Measurements from ENCODE around the gene GPS1. TPM values are rescaled to one million over a fixed set of nuclear protein-coding genes. Genes with fewer than 3 reads are reported as not detected.

Gene GPS1
- total RNA-seq, 1 donor from 2014 or later: 71.5 TPM

GRCh38 chr17:82097184-82097918, 45.7 kb downstream of the GPS1 start:
- Histone ChIP-seq H3K4me3 (peak overlapping the region; percentile 80), H3K9me3 (no peaks in the 10 kb centered on the region), H3K4me1 (peaks cover 46% of the 10 kb centered on the region), H3K27me3 (ENCODE audit: low read depth) (no peaks in the 10 kb centered on the region), H3K27ac (peak overlapping the region; percentile 96), H3K36me3 (peaks cover 41% of the 10 kb centered on the region)
- TF ChIP-seq, protein P1, sequence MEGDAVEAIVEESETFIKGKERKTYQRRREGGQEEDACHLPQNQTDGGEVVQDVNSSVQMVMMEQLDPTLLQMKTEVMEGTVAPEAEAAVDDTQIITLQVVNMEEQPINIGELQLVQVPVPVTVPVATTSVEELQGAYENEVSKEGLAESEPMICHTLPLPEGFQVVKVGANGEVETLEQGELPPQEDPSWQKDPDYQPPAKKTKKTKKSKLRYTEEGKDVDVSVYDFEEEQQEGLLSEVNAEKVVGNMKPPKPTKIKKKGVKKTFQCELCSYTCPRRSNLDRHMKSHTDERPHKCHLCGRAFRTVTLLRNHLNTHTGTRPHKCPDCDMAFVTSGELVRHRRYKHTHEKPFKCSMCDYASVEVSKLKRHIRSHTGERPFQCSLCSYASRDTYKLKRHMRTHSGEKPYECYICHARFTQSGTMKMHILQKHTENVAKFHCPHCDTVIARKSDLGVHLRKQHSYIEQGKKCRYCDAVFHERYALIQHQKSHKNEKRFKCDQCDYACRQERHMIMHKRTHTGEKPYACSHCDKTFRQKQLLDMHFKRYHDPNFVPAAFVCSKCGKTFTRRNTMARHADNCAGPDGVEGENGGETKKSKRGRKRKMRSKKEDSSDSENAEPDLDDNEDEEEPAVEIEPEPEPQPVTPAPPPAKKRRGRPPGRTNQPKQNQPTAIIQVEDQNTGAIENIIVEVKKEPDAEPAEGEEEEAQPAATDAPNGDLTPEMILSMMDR (IDR thresholded peaks at IDR 0.05): no peak
- intact Hi-C loops (cut with DNase I): no loop called here
- ATAC-seq: peak; percentile 23 to 36
- DNase-seq: peak; percentile 75

- DNase-seq: no peak
- H3K4me1 ChIP-seq: peaks cover 47% of the 10 kb centered on the region
- TF ChIP-seq, protein P1 (IDR thresholded peaks at IDR 0.05): no peak
These were observed 46.1 kb downstream of the GPS1 start for GRCh38 chr17:82097919-82098168.

GRCh38 chr17:82098169-82098938, 46.7 kb downstream of the GPS1 start, which contains the start of gene FASN:
FASN (minus strand) TSS chr17:82098236; CDS start chr17:82096445, 1,791 bp downstream.
- H3K9me3 ChIP-seq: no peaks in the 10 kb centered on the region
- H3K4me3 ChIP-seq: peak within 1 kb of the TSS; percentile 80
- peaks cover 31% of the 10 kb centered on the region for H3K36me3 ChIP-seq
- peak within 1 kb of the TSS; percentile 96 for H3K27ac ChIP-seq
- DNase-seq (peak; percentile 96), ATAC-seq (peak; percentile 89 to 90)
- H3K27me3 ChIP-seq (ENCODE audit: low read depth): no peaks in the 10 kb centered on the region
- TF ChIP-seq, protein P1 (IDR thresholded peaks at IDR 0.05): peak; percentile 44
- H3K4me1 ChIP-seq: peaks cover 52% of the 10 kb centered on the region
- intact Hi-C loops (cut with DNase I): no loop called here

More at GRCh38 chr17:82097919-82098168, 46.1 kb downstream of the GPS1 start:
- H3K27me3 ChIP-seq (ENCODE audit: low read depth): no peaks in the 10 kb centered on the region
- H3K4me3 ChIP-seq: peak overlapping the region; percentile 80
- no peak for ATAC-seq
- peaks cover 36% of the 10 kb centered on the region for H3K36me3 ChIP-seq
- H3K27ac ChIP-seq: peak overlapping the region; percentile 96
- intact Hi-C loops (cut with DNase I): no loop called here
- H3K9me3 ChIP-seq: no peaks in the 10 kb centered on the region

DNA sequence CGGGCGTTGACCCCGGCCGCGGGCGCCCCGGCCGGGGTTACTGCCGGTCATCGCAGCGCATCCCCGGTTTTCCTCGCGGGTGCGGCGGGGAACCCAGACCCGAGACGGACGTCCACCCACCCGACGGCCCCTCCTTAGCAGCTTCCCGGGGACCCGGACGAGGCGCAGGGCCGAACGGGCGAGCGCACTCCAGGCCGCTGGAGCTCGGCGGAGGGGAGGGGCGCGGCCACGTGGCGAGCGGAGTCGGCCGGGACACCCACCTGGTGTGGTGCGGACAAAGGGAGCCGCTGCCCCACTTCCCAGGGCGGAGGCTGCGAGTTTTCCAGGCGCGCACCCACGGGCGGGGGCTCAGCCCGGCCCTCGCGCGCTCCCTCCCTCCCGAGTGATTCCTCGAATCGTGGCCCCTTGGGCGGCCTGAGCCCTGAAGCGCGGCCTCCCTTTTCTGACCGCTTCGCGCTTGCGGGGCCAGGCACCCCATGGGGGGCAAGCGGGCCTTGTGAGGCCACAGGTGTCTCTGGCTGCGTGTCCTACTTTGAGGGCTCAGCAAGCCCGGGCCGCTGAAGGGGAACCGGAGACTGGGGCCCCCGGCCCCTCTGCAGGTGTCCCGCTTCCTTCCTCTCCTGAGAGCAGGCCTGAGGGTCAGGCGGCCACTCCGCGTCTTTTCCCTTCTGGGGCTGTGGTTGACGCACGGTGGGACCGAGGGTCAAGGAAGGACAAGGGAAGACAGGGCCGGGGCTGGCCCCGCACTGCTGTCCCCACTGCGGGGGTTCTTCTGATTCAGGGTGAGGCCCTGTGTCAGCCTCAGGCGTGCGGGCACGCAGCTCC, 47.5 kb downstream of the GPS1 start:
- H3K27me3 ChIP-seq (ENCODE audit: low read depth): no peaks in the 10 kb centered on the region
- H3K9me3 ChIP-seq: no peaks in the 10 kb centered on the region
- ATAC-seq (peak; percentile 2 to 14), DNase-seq (no peak)
- peaks cover 23% of the 10 kb centered on the region for H3K36me3 ChIP-seq
- TF ChIP-seq, protein P1 (IDR thresholded peaks at IDR 0.05): no peak
- peaks cover 60% of the 10 kb centered on the region for H3K4me1 ChIP-seq
- peak overlapping the region; percentile 96 for H3K27ac ChIP-seq
- intact Hi-C loops (cut with DNase I): no loop called here
- H3K4me3 ChIP-seq: peak overlapping the region; percentile 80

Measured in lower lobe of right lung (tissue), 2 donors.